GM21447 (cell line): Measurements from ENCODE around the gene PLXDC2.

ENCODE experiments used
- ATAC-seq: cut with Tn5 transposase; IDR thresholded peaks from one replicate; pipeline ENCODE4 v1.9.1; 2021; ENCODE audit not compliant: unreplicated experiment

Gene PLXDC2

GRCh38 chr10:20105236-20105635, 289.0 kb downstream of the PLXDC2 start:
- no peak for ATAC-seq

GRCh38 chr10:20105931-20106330, 289.7 kb downstream of the PLXDC2 start:
- ATAC-seq = no peak

- ATAC-seq = no peak
Measured at GRCh38 chr10:20108021-20108420, 291.8 kb downstream of the PLXDC2 start.

GRCh38 chr10:20109613-20110012, 293.4 kb downstream of the PLXDC2 start:
- no peak for ATAC-seq

GRCh38 chr10:20110125-20111100, 294.2 kb downstream of the PLXDC2 start:
- ATAC-seq = no peak

- ATAC-seq = no peak
Measured at GRCh38 chr10:20114179-20114578, 297.9 kb downstream of the PLXDC2 start.

- no peak for ATAC-seq
Measured at GRCh38 chr10:20115894-20116293, 299.7 kb downstream of the PLXDC2 start.

GRCh38 chr10:20117471-20117870, 301.2 kb downstream of the PLXDC2 start:
- ATAC-seq = no peak

- no peak for ATAC-seq
Measured at GRCh38 chr10:20118119-20118518, 301.9 kb downstream of the PLXDC2 start.

- ATAC-seq = no peak
Measured at GRCh38 chr10:20128811-20129210, 312.6 kb downstream of the PLXDC2 start.

GRCh38 chr10:20132816-20133215, 316.6 kb downstream of the PLXDC2 start:
- ATAC-seq = no peak

GRCh38 chr10:20133669-20134189, 317.5 kb downstream of the PLXDC2 start:
- ATAC-seq = no peak

GRCh38 chr10:20142311-20142710, 326.1 kb downstream of the PLXDC2 start:
- ATAC-seq = no peak

GRCh38 chr10:20144268-20144667, 328.0 kb downstream of the PLXDC2 start:
- ATAC-seq = no peak

- ATAC-seq = no peak
Measured at GRCh38 chr10:20146004-20146403, 329.8 kb downstream of the PLXDC2 start.

- ATAC-seq = no peak
Measured at GRCh38 chr10:20147684-20148083, 331.5 kb downstream of the PLXDC2 start.

- no peak for ATAC-seq
Measured at GRCh38 chr10:20156511-20156910, 340.3 kb downstream of the PLXDC2 start.

- ATAC-seq = no peak
Measured at GRCh38 chr10:20157314-20157713, 341.1 kb downstream of the PLXDC2 start.

- no peak for ATAC-seq
Measured at GRCh38 chr10:20158086-20158485, 341.9 kb downstream of the PLXDC2 start.

- ATAC-seq = no peak
Measured at GRCh38 chr10:20162123-20162522, 345.9 kb downstream of the PLXDC2 start.

GRCh38 chr10:20166096-20166675, 350.0 kb downstream of the PLXDC2 start:
- ATAC-seq = no peak

- ATAC-seq = no peak
Measured at GRCh38 chr10:20170661-20171060, 354.4 kb downstream of the PLXDC2 start.
